Measurements from ENCODE around the gene KRIT1.
"Not testable (repeated sequence)": the region's sequence is repeated elsewhere in the genome, so short reads cannot be mapped to it uniquely, and the experiment has no call there.

KRIT1 gene

DNA sequence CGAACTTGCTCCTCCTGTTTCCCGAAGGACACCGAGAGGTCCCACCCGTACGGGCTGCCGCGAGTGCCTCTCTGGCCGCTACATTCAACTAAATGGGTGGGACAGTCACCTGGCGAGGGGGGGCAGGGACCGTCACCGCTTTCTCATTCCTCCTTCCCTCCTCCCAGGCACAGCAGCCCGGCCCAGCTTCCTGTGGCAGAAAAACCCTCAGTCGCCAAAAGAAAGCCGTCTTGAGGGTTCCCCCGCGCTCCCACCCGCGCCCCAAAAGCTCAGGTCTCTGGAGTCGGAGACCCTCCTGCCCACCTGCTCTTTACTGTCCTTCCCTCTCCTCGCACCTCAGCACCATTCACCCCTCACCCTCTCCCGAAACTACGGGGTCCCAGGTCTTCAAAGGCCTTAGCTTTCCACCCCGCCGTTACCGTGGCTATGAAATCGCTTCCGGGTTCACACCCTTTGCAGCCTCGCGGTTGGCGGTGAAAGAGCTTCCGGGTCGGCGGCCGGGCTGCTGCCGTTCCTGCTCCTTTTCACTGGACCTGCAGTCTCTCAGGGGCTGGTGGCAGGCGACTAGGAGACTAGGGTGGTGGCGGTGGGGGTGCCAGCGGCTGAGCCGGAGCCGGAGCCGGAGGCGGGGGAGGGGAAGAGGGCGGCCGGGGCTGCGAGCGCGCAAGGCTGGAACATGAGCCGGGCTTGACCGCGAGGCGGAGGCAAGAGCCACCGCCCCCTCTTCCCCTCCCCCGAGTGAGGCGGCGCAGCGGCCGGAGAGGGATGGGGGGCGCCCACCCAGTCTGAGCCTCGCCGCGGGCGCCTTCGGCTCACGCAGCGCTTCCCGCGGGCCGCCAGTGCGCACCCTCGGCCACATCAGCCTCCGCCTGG is at the start of gene KRIT1, which contains the start of gene ANKIB1:
KRIT1 (minus strand) TSS at position 428 of the 873 bp plus-strand sequence. CDS start 3,779 bp downstream, outside the sequence.
ANKIB1 (plus strand) TSS at position 488 of the 873 bp plus-strand sequence. CDS start 49,005 bp downstream, outside the sequence.
- DNase-seq, result peak; percentile 88 to 97 (median 95)

DNA sequence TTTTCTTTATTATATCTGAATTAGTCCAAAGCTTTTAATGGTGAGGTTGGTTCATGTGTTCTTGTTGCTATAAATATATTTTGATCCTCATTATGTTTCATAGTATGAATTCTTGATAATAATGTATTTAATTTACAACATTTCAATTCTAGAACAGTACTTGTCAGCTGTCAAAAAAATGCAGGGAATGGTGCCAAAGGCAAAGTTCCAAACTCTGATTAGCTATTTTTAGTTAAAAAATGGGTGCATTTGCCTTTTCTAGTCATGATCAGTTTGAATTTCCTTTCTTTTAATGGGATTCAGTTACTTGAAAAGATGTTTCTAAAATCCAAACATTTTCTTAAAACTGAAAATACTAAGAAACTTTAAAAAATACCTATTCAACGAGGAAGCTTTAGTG is 49.7 kb upstream of the KRIT1 start:
- DNase-seq, result no peak

DNA sequence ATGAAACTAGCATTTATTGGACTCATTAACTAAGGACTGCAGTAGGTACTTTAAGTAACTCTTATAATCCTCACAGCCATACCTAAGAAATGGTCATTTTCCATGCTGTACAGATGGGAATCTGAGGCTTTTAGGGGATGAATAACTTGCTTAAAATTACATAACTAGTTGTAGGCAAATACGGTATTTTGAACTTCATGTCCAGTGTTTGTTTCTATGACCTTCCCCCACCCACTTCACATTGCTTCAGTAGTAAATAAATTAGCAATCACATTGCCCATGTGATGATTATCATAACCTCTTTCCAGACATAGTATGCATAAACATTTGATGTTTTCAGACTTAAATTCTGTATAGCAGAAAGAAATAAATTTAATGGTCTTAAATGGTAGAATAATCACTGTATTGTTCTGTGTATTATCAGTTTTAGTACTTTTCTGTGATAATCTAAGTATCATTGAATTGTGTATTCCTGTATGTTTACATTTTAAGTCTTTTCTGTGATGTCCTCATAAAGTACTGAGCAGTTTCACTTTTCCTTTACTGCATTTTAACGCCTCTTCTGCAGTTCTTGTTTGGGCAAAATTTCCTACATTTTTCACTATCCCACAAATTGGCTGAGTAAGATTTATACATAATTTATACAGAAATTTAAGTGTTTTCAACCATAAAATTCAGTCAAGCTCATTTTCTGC is 48.3 kb upstream of the KRIT1 start:
- DNase-seq, result no peak

DNA sequence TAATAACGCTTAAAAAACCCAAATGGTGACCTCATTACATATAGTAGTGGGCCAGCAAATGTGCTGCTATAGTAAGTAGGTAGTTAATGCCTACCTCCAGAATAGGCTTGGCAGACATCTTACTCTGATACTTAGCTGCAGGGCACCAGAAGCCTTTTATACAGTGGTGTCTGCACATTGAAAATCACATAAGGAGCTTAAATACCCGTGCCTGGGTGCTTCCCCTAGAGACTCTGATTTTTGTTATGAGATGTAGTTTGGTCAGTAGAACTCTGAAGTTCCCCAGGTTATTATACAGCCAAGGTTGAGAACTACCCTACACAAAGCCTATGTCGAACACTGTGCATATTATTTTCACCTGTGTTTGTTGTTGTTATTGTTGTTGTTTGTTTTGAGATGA is 47.3 kb upstream of the KRIT1 start:
- DNase-seq, result peak in 1 of 3 experiments; percentile 25

DNA sequence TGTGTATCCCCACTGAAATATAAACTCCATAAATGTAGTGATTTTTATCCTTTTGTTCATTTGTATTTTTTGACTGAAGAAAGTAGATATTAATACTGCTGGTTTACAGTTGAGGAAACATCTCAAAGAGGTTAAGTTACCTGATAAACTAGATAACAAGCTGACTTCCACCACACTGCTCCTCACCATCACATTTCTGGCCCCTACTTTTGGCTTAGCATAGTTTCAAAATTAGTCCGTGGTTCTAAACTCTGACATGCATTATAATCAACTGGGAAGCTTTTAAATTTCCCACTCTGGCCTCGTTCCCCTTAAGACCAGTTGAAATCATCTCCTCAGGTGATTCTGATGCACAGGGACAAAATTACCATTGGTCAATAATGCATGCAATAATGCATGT is 43.6 kb upstream of the KRIT1 start:
- no peak for DNase-seq

DNA sequence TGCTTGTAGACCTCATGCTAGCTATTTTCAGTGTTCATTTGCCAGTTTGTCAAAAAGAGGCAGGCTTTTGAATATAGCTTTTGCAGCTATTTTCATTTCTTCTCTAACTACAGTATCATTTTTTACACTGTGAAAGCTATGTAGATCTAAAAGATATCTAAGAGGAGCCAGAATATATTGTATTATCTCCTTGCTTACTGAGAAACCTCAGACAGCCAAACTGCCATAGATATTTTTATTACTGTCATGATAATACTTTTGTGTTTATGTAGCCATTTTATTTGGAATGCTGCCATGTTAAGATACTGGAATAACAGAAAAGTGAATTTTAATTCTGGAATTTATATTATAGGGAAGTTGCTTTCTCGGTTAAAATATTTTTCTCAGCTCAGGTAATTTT is 37.2 kb upstream of the KRIT1 start:
- no peak for DNase-seq

DNA sequence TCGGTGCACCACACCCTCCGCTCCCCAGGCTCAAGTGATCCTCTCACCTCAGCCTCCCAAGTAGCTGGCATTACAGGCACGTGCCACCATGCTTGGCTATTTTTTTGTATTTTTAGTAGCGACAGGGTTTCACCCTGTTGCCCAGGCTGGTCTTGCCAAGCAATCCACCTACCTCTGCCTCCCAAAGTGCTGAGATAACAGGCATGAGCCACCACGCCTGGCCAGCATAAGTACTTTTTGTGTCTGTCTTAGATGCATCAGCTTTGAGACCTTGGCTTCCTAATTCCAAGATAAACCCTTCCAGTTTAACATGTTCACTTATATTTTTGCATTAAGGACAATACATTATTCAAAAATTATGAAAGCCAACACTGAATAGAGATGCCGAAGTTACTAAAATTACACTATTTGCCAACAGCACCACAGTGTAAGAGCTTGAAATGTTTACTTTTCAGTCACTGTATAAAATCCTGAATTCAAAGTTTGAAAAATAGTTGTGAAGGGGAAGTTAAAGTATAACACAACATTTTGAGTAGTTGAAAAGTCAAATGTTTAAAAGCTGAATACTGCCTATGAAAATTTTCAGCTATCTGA is 36.6 kb upstream of the KRIT1 start:
- no peak for DNase-seq

DNA sequence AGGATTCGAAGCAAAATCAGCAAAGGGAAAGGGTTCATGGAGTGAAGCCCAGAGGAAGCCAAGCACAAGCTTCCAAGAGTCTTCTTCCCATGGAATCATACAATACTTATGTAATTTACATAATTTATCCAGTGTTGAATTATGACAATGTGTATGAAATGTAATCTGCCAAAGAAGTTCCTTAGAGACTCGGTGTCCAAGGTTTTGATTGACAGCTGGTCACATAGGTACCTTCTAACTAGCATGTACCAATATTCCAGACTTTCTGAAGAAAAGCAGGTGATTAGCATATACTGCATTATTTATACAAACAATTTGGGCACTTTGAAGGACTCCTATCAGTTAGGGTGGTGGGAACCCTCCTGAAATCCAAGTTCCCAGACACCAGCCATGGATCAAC is 35.3 kb upstream of the KRIT1 start:
- DNase-seq, result no peak

DNA sequence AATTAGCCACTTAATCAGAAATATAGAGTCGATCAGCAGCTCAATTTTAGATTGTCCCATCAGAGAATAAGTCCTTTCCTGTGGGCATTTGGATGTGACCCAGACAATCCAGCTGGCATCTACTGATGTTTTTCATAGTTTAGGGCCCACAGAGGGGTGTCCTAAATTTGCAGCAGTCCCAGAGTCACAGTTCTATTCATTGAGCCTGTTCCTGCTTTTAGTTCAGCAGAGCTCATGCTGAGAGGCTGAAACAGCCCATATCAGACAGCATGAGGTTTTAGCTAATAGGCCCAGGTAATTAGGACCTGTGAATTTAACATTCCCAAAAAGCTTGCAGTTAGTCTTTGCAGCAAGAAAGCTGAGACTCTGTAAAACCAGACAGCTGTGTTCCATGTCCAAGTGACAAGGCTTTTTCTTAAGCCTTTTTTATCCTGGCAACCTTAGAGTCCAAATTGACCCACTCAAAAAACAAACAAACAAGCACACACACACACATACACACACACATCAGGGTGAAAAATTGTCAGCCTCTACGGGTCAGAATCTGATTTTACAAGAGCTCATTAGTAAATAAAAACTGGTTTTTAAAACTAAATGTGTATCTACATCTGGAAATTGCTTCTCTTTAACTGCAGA is 33.8 kb upstream of the KRIT1 start:
- DNase-seq, result peak in 1 of 3 experiments; percentile 42

DNA sequence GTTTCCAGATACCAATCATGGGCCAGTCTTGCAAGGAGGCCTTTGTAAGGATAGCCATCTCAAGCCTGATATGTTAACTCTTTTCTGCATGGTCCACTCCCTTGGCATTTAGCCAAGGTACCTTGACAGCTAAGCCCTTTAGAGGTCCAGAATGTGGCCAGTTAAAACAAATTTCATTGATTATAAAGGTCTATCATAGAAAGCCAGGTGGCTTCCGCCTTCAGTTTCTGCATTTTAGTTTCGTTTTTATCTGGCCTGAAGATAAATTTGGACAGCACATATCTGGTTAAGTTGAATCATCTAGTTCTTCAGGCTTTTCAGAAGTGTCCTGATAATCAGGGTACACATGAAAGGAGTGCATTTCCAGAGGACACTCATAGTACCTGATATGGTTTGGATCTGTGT is 30.7 kb upstream of the KRIT1 start:
- DNase-seq, result no peak

DNA sequence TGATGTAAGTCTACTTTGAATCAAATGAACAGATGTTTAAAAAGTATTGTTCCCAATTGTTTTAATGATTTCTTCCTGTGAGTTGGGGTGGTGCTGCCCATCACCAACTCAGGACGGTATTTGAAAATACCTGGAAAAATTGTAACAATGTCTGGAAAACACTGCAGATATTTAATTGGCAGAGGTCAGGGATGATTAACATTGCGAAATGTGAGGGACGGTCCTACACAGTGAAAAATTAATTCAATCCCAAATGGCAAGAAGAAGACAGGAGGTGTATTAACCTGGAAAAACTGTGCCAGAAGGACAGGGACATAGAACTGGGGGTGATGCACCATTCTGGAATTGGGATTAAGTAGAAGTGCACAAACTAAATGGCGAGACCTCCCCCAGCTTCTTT is 29.6 kb upstream of the KRIT1 start:
- DNase-seq, result no peak

DNA sequence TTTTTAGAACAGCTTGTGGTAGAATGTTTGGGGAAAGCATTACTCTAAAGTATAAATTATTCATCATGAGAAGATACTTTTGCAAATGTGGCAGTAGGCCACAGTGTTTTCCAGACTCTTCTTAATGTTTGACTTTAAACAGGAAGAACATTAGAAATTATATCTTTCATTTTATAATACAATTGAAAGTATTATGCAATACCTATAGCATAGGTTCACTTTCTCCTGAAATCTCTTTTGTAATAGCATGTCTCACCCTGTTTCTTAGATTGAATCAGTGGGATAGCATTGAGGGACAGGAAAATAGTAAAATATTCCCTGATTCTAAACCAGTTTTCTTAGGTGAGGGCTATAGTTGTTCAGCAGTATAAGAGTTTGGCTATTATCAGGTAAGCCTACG is 23.2 kb upstream of the KRIT1 start:
- DNase-seq, result no peak

DNA sequence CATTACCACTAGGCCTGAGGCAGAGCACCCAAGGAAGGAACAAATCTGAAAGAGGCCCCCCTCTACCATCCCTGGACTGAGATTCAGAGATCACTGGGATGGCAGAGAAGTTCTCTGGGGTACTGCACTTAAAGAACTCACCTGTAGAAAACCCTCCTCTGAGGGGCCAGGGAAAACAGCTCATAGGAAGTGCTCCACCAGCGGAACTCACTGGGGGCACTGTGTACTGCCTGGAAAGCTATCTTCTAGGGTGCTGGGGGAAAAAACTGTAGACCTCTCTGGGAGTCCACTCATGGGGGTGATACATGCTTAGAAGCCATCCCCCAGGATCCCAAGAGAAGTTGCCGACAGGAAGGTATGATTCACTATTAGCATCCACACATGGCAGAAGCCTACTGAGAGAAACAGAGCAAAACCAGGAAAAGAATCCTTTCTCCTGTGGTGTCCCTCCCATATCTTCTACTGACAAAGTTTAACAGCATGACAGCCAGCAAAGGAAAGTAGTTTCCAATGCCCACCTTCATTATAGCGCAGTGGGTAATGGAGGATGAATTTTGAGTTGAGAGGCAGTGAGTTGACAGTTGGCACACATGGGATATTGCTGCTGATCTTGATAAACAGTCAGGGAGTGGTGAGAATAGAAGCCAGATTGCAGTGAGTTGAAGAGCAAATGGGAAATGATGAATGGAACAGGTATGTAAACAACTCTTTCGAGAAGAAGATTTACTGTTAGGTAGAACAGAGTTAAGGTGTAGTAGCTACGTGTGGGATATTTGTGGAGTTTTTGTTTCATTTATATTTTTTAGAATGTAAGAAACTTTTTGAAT is 20.9 kb upstream of the KRIT1 start:
- DNase-seq, result peak in 1 of 3 experiments; percentile 11

DNA sequence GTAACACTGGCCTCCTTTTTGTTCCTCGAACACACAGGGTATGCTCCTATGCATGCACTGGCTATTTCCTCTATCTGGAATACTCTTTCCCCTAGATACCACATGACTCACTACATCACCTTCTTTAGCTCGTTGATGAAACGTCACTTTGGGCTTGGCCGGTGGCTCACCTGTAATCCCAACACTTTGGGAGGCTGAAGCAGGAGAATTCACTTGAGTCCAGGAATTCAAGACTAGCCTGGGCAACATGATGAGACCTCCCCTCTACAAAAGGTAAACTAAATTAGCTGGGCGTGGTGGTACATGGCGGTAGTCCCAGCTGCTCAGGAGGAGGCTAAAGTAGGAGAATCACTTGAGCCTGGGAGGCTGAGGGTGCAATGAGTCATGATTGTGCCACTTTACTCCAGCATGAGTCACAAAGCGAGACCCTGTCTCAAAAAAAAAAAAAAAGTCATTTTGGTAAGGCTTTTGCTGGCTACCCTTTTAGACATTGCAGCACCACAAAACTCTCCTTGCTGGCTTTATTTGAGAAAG is 14.6 kb upstream of the KRIT1 start:
- no peak for DNase-seq

DNA sequence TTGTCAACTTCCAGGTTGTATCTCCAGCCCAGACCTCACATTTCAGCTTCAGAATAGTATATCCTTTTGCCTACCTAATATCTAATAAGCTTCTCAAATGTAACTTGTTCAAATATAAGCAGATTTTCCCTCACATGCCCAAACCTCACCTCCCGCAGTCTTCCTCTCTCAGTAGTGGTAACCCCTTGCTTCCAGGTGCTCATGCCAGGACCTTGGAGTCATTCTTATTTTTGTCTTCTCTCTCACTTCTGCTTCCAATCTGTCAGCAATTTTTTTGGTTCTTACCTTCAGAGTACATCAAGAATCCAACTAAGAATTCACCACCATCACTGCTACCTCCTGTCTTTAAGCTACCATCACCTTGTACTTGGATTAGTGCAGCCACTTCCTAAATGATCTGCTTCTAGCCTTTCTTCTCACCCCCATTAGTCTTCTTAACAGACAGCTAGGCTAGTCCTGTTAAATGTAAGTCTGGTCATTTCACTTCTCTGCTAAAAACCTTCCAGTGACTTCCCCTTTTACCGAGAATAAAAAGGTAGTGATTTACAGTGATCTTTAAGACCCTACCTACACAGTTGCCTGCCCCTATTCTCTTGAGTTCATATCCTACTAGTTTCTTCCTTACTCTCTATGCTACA is 14.0 kb upstream of the KRIT1 start:
- no peak for DNase-seq

DNA sequence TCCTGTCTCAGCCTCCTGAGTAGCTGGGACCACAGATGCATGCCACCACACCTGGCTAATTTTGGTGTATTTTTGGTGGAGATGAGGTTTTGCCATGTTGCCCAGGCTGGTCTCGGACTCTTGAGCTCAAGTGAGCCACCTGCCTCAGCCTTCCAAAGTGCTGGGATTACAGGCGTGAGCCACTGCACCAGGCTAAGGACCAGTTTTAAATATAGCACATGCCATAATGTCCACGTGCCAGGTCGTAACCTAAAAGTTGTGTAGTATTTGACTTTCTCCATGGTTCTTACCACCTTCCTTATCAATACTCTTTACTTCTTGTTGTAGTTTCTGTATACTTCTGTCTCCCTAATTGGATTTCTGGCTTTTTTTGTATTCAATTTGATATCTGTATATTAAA is 13.3 kb upstream of the KRIT1 start:
- no peak for DNase-seq

DNA sequence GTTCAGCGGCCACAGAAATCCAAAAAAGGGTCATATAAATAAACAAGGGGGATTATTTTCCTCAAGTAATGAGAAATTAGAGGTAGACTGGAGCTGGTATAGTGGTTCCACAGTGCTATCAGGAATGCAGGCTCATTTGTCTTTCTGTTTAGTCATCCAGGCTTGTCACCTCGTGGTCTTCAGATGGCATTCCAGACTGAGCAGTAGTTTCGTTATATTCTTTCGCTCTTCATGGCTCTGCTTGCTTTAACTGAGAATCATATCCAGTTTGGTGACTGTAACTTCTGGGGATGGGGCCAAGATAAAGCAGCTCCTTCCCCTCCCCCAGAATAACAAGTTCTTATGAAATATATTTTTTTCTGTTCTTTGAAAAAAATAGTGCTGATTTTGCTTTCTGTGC is 9.6 kb upstream of the KRIT1 start:
- DNase-seq, result no peak

DNA sequence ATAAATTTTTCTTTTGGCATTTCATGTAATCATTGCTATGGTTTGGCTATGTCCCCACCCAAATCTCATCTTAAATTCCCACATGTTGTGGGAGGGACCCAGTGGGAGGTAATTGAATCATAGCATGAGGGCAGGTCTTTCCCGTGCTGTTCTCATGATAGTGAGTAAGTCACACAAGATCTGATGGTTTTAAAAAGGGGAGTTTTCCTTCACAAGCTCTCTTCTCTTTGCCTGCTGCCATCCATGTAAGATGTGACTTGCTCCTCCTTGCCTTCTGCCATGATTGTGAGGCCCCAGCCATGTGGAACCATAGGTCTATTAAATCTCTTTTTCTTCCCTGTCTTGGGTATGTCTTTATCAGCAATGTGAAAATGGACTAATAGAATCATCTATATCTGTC is 9.1 kb upstream of the KRIT1 start:
- DNase-seq, result not testable (repeated sequence)

DNA sequence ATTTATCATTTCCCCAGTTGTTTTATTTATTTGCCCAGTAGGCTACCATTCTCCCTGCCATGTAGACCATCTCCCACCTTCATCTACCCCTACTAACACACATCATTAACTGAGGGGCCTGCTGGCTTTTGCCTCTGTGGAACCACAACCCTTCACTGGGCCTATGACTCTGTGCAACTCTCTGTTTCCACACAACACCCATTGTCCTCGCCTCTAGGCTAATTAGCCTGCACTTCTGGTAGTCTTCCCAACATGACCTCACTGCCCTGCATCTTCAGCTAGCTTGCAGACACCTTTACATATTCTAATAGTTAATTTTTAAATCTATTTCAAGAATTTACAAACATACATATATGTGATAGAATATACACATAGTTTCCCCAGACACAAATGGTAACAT is 7.5 kb upstream of the KRIT1 start:
- no peak for DNase-seq

DNA sequence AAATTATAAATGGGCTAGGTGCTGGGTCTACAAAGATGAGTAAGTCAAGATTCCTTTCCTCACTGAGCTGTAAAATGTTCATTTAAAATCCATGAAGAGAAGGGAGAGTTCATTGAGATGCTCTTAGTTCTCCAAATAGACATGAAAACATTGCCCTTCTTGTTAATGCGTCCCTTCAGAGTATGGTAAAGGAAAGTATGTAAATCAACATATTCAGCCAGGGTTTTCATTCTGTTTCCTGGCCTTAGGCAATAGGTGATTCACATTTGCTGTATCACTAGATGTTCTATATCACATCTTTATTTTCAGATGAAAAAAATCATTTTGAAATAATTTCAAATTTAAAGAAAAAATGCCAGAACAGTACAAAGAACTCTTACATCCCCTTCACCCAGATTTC is 5.5 kb upstream of the KRIT1 start:
- no peak for DNase-seq

DNA sequence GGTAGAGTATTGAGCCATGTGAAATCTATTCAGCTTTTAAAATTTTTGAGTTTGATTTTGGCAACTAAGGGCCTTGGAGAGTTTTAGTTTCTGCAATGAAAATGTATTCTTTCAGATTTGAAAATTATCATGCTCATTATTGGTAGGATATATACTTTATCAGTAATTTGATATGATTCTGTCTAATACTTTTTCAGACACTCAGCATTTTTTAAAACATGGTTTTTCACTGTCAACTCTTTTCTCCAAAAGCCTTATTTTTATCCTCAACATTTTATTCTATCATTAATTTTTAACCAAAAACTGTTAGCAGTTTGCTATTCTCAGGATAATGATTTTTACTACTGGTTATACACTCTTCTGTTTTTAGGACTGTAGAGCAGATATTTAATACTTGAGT is 4.9 kb upstream of the KRIT1 start:
- no peak for DNase-seq

Data from NCI-H1417 (cell line).